HepG2 (cell line): Measurements from ENCODE around the gene IGLON5. TPM values are rescaled to one million over a fixed set of nuclear protein-coding genes. Genes with fewer than 3 reads are reported as not detected.

Experiments used
- CHD4 ChIP-seq: fragments of 200-600 bp; sonication (generic); IDR thresholded peaks from 2 replicates; pipeline ENCODE4 v1.7.0; 2017; ENCODE audit warnings: mild to moderate bottlenecking, low read length, borderline replicate concordance
- ISL2 ChIP-seq: sonication (generic); formaldehyde crosslinking; IDR thresholded peaks from 2 replicates; pipeline ENCODE4 v1.5.0; 2020; ENCODE audit warnings: missing genetic modification reagents
- KAT8 ChIP-seq: IDR thresholded peaks from 2 replicates; pipeline ENCODE4 v1.6.1; 2016; ENCODE audit warnings: missing genetic modification reagents, missing compliant biosample characterization
- LRRFIP1 ChIP-seq: sonication (generic); formaldehyde crosslinking; conservative IDR thresholded peaks from 2 replicates; pipeline ENCODE4 v1.4.0; 2020; ENCODE audit warnings: missing genetic modification reagents
- MIER2 ChIP-seq: IDR thresholded peaks from 2 replicates; pipeline ENCODE4 v1.6.1; 2016; ENCODE audit warnings: missing biosample characterization, missing genetic modification reagents
- PAX8 ChIP-seq: sonication (generic); formaldehyde crosslinking; IDR thresholded peaks from 2 replicates; pipeline ENCODE4 v1.8.0; 2022; ENCODE audit warnings: mild to moderate bottlenecking, missing genetic modification reagents, borderline replicate concordance
- RARA ChIP-seq: IDR thresholded peaks from 2 replicates; pipeline ENCODE4 v1.6.1; 2016; ENCODE audit warnings: missing genetic modification reagents, missing compliant biosample characterization
- REL ChIP-seq: sonication (generic); formaldehyde crosslinking; conservative IDR thresholded peaks from 2 replicates; pipeline ENCODE4 v1.8.0; 2022; ENCODE audit warnings: mild to moderate bottlenecking, missing genetic modification reagents, moderate library complexity
- SP4 ChIP-seq: sonication (generic); formaldehyde crosslinking; IDR thresholded peaks from 2 replicates; pipeline ENCODE4 v1.8.1; 2023; ENCODE audit warnings: mild to moderate bottlenecking, missing genetic modification reagents
- THAP11 ChIP-seq: IDR thresholded peaks from 2 replicates; pipeline ENCODE4 v1.6.1; 2016; ENCODE audit warnings: missing biosample characterization, missing genetic modification reagents
- UBTF ChIP-seq: sonication (generic); formaldehyde crosslinking; IDR thresholded peaks from 2 replicates; pipeline ENCODE4 v1.4.0; 2020; ENCODE audit warnings: mild to moderate bottlenecking, missing genetic modification reagents
- ZBTB42 ChIP-seq: sonication (generic); formaldehyde crosslinking; IDR thresholded peaks from 2 replicates; pipeline ENCODE4 v1.5.0; 2020; ENCODE audit warnings: mild to moderate bottlenecking, missing genetic modification reagents
- ZNF274 ChIP-seq: sonication (generic); formaldehyde crosslinking; IDR thresholded peaks from 2 replicates; pipeline ENCODE4 v1.5.1; 2020; ENCODE audit warnings: mild to moderate bottlenecking, missing genetic modification reagents
- ZNF329 ChIP-seq: sonication (generic); formaldehyde crosslinking; IDR thresholded peaks from 2 replicates; pipeline ENCODE4 v1.9.0; 2021; ENCODE audit warnings: low read depth, mild to moderate bottlenecking, missing genetic modification reagents
- ZNF460 ChIP-seq: sonication (generic); formaldehyde crosslinking; IDR thresholded peaks from 2 replicates; pipeline ENCODE4 v1.5.1; 2020; ENCODE audit warnings: missing genetic modification reagents, mild to moderate bottlenecking, borderline replicate concordance
- polyA plus RNA-seq, 8 experiments: library from polyadenylated mRNA; depleted of rRNA in 3 of 8; stranded (reverse) in 7 of 8; unstranded in 1 of 8; fragments of >200 nt; fragmentation: Illumina TruSeq in 4 of 8; extraction: Trizol in 4 of 8; gene quantifications; 2 replicates each; pipeline versions ENCODE4 v1.2.1 to v1.2.3, GENCODE V29; 2011 to 2016; ENCODE audit warnings: low read depth in 4 of 8, missing spikeins in 1 of 8, mixed read lengths in 1 of 8; ENCODE audit not compliant: insufficient read depth in 1 of 8
- total RNA-seq, 5 experiments: library from RNA; depleted of rRNA; stranded (reverse); fragments of >200 nt; fragmentation: Illumina TruSeq; extraction: Trizol; gene quantifications; 2 replicates each; pipeline ENCODE4 v1.2.3, GENCODE V29; 2016; ENCODE audit warnings: low read depth in 1 of 5
- TF ChIP-seq, protein P1 (sequence below): sonication (generic); formaldehyde crosslinking; IDR thresholded peaks from 2 replicates; pipeline ENCODE4 v1.4.0; 2020; ENCODE audit warnings: missing genetic modification reagents
- TF ChIP-seq, protein P2 (sequence below): sonication (generic); formaldehyde crosslinking; IDR thresholded peaks from 2 replicates; pipeline ENCODE4 v1.8.1; 2023; ENCODE audit warnings: mild to moderate bottlenecking, moderate library complexity, missing genetic modification reagents
- TF ChIP-seq, protein P3 (sequence below): IDR thresholded peaks from 2 replicates; pipeline ENCODE4 v1.6.1; 2012; ENCODE audit warnings: inconsistent platforms

IGLON5 gene
- total and polyA plus RNA-seq, 2 of the 13 experiments (the other 11 are each of a cell fraction or from before 2014, with no cell fraction given): 0.04 to 5.7 TPM

DNA sequence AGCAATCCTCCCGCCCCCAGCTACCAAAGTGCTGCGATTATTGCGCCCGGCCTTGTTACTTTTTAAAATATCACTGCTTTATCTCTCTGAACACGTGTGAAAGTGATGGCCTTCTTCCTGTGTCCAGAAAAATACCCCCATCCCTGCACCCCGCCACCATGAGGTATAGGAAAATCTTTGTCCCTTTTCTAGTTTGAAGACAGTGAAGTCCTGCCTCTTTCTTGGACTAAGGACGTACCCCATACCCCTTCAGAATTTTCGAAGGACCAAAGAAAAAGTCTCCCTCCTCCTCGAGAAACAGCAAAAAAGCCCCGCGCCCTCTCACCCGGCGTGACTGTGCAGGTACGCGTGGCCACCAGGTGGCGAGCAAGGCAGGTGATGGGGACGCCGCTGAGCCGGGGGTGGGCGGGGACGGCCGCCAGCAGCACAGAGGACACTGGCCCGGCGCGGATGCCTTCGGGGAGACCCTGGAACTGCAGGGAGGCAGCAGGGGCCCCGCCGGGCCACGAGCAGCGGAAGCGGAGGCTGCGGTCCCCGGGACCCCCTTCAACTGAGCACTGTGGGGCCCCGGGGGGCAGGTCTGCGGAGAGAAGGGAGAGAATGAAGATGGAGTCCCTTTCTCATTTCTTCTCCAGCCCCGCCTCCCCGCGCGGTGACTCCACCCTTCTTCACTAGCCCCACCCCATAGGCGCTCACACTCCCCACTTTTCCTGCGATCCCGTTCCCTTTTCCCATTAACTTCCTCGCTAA is 27.3 kb downstream of the IGLON5 start (continued):
- TF ChIP-seq LRRFIP1 (CRISPR knock-in tag) (no peak), KAT8 (CRISPR knock-in tag) (0 out of 2 replicates have a peak, but pooled peaks have one; percentile 12), ZBTB42 (CRISPR knock-in tag) (no peak), THAP11 (CRISPR knock-in tag) (peak; percentile 34; the same call in 1 of the 2 replicates), CHD4 (no peak), ZNF274 (CRISPR knock-in tag) (0 out of 2 replicates have a peak, but pooled peaks have one; percentile 4), PAX8 (CRISPR knock-in tag) (no peak), ZNF460 (CRISPR knock-in tag) (no peak), MIER2 (CRISPR knock-in tag) (peak; percentile 47; the same call in 1 of the 2 replicates), RARA (0 out of 2 replicates have a peak, but pooled peaks have one; percentile 5), ZNF329 (CRISPR knock-in tag) (0 out of 2 replicates have a peak, but pooled peaks have one; percentile 14), ISL2 (CRISPR knock-in tag) (peak; percentile 44; the same call in 1 of the 2 replicates), UBTF (CRISPR knock-in tag) (peak; percentile 28; the same call in 1 of the 2 replicates), SP4 (peak; percentile 65), REL (CRISPR knock-in tag) (no peak)
- TF ChIP-seq, protein P1, sequence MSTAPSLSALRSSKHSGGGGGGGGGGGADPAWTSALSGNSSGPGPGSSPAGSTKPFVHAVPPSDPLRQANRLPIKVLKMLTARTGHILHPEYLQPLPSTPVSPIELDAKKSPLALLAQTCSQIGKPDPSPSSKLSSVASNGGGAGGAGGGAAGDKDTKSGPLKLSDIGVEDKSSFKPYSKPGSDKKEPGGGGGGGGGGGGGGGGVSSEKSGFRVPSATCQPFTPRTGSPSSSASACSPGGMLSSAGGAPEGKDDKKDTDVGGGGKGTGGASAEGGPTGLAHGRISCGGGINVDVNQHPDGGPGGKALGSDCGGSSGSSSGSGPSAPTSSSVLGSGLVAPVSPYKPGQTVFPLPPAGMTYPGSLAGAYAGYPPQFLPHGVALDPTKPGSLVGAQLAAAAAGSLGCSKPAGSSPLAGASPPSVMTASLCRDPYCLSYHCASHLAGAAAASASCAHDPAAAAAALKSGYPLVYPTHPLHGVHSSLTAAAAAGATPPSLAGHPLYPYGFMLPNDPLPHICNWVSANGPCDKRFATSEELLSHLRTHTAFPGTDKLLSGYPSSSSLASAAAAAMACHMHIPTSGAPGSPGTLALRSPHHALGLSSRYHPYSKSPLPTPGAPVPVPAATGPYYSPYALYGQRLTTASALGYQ: 0 out of 2 replicates have a peak, but pooled peaks have one; percentile 24
- TF ChIP-seq, protein P2, sequence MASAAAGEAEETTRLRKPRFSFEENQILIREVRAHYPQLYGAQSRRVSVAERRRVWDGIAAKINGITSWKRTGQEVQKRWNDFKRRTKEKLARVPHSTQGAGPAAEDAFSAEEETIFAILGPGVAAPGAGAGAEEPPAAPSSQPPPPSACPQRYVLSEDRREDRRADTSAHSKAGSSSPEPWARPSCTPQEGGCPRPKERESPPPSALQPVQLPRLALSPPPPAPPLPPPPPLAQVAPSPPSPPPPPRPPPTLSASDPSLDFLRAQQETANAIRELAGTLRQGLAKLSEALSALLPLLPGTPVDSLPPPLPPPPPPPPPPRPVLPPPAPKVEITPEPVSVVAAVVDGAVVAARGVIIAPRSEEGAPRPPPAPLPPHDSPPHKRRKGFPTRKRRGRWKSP: 0 out of 2 replicates have a peak, but pooled peaks have one; percentile 36
- TF ChIP-seq, protein P3, sequence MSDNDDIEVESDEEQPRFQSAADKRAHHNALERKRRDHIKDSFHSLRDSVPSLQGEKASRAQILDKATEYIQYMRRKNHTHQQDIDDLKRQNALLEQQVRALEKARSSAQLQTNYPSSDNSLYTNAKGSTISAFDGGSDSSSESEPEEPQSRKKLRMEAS: peak; percentile 61; the same call in 1 of the 2 replicates
